ENCODE measurements around the gene HLA-E.
"Not testable (repeated sequence)": the region's sequence is repeated elsewhere in the genome, so short reads cannot be mapped to it uniquely, and the experiment has no call there.

Gene HLA-E

DNA sequence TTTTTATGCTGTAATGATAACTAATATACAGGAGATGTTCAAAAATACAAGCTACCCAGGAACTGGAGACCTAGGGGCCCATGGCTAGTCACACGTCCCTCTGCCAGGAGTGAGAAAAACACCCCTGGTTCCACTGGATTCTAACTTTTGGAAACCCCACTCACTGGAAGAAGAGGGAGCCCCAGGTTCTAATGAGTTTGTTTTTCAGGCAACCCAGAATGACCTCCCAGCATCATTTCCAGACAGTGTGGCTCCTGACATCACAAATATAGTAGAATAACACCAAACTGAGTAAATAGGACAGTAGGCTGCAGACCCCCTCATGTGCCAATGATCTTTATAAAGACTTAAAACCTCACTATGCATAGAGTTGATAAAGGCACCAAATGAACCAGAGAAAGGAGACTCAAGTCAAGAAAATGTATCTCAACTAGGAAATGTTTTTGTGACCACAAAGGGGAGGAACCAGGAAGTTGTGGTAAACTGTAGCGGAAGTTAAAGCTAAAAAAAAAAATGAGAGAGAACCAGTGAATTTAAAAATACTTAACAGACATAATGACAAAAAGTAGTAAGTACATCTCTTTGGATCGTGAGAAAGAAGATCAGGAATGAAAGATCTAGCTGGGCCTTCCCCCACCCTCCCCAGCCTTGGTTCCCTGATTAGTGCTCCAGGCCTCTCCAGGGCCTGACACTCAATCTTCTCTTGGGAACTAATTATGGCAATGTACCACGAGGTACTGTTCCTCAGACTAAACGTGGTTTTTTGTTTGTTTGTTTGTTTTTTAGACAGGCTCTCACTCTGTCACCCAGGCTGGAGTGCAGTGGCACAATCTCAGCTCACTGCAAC, 19.8 kb downstream of the HLA-E start:
- peak; percentile 75 for DNase-seq

DNA sequence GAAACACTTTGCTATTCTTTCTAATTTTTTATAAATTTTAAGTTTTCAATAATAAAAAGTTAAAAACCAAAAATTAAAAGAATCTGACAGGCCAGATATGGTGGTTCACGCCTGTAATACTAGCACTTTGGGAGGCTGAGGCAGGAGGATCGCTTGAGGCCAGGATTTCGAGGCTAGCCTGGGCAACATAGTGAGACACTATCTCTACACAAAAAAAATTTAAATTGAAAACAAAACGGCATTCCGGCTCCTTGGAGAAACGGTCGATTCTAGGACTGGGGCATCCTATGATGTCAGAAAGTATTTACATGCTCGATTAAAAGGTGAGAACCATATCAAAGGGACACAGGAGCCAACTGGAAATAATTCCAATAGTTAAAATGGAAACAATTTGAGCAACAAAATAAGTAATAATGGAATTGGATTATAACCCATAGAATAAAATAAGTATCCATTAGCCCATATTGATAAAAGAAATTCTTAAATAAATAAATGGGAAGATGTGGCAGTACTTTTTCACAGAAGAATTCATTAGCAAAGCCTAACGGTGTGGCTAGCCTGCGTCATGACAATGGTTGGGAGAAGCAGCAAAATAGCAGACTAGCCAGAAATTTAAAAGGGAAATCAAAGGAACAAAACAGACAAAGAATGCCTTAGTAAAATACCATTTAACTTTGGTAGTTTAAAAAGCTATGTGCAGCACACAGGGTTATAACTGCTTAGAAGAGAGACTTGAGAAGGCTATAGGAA, 21.3 kb downstream of the HLA-E start:
- no peak for DNase-seq

DNA sequence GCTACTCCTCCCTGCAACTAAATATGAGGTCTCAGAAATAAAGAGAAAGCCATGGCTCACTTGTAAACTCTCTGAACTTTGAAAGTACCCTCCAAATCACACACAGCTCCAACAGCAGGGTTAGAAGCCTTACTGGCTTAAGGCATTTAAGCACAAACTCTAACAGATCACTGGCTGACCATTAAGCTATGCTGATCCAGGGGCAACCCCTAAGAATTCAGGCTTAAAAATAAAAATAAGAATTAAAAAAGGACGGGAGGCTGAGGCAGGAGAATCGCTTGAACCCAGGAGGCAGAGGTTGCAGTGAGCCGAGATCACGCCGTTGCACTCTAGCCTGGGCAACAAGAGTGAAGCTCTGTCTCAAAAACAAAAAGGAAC, 21.8 kb downstream of the HLA-E start:
- no peak for DNase-seq

DNA sequence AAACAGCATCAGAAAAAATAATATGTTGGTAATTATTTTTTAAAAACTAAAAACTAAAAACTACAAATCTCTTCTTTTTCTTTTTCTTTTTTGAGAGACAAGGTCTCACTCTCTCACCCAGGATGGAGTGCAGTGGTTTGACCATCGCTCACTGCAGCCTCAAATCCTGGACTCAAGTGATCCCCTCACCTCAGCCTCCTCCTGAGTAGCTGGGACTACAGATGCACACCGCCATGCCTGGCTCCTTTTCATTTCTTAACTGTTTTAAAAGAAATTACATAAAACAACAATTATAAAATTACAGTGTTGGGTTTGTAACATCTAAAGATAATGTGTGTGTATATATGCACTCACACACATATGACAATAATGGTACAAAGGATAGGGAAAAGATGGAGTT, 24.1 kb downstream of the HLA-E start:
- DNase-seq, result no peak

DNA sequence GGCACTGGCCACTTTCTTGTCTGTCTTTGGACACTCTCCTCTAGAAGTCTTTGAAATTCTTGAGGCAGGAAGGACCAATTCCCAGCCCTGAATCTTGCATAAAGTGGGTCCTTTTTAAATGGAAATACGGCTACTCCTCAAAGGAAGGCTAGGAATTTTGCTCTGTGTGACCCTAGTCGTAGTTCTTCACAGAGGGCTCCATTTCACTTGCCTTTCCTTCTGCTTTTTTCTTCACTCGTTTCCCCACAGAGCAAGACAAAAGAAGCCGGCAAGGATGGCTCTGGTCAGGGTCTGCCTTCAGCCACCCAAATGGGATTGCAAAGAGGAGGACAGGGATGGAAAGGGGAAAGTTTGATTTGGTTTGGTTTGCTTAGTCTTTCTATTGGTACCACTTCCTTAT, 25.8 kb downstream of the HLA-E start:
- DNase-seq, result no peak

DNA sequence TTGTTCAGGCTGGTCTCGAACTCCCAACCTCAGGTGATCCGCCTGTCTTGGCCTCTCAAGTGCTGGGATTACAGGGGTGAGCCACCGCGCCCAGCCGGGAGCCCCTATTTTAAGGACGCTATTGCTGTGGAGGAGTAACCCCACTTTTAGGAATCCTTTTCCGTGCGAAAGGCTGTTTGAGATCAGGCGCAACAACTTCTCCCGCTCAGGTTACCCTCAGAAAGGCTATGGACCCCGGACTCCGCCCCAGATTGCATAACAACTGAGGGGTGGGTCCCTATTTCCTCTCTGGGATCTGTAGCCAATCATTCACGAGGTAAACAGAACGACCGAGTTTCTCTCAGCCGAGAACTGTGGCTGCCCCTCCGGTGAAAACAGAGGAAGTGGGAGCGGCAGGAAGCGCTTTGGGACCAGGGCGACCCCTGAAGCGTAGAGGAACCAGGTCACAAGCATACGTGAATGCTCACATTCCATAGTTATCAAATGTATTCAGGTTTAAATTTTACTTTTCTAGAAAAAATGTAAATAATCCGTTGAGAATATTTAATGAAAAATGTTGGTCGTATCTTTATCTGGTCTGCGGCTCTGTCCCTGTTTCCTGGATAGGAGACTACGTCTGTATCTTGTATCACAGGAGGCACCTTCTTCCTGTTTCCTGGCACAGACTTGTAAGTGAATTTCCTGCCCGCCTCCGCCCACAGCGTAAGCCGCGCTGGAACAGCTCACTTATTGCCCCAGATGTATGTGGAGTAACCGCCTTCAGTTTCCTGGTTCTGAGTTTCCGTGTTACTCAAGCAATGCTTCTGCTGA, 26.8 kb downstream of the HLA-E start:
- DNase-seq, result peak; percentile 93

DNA sequence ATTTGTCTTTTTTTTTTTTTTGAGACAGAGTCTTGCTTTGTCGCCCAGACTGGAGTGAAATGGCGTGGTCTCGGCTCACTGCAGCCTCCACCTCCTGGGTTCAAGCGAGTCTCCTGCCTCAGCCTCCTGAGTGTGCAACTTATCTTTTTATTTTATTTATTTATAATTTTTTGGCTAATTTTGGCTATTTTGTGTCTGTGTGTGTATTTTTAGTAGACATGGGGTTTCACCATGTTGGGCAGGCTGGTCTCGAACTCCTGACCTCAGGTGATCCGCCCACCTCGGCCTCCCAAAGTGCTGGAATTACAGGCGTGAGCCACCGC, 27.4 kb downstream of the HLA-E start:
- DNase-seq, result not testable (repeated sequence)

DNA sequence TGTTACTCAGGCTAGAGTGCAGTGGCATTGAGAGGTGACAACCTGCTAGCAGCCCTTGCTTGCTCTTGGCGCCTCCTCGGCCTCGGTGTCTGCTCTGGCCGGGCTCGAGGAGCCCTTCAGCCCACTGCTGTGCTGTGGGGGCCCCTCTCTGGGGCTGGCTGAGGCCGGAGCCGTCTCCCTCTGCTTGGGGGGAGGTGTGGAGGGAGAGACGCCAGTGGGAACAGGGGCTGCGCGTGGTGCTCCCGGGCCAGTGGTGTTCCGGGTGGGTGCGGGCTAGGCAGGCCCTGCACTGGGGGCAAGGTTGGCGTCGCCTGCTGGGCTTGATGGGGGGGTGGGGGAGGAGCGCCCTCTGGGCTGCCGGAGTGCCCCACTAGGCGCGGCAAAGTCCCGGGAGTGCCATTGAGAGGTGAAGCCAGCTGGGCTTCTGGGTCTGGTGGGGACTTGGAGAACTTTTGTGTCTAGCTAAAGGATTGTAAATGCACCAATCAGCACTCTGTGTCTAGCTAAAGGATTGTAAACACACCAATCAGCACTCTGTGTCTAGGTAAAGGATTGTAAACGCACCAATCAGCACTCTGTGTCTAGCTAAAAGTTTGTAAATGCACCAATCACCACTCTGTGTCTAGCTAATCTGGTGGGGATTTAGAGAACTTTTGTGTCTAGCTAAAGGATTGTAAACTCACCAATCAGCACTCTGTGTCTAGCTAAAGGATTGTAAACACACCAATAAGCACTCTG, 28.6 kb downstream of the HLA-E start:
- DNase-seq, result not testable (repeated sequence)

DNA sequence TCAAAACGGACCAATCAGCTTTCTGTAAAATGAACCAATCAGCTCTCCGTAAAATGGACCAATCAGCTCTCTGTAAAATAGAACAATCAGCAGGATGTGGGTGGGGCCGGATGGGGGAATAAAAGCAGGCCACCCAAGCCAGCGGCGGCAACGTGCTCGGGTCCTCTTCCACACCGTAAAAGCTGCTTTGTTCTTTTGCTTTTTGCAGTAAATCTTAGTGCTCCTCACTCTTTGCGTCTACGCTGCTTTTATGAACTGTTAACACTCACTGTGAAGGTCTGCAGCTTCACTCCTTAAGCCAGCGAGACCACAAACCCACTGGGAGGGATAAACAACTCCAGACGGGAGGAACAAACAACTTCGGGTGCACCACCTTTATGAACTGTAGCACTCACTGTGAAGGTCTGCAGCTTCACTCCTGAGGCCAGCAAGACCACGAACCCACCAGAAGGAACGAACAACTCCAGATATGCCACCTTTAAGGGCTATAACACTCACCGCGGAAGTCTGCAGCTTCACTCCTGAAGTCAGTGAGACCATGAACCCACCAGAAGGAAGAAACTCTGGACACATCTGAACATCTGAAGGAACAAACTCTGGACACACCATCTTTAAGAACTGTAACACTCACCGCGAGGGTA, 29.3 kb downstream of the HLA-E start:
- DNase-seq, result peak; percentile 31

DNA sequence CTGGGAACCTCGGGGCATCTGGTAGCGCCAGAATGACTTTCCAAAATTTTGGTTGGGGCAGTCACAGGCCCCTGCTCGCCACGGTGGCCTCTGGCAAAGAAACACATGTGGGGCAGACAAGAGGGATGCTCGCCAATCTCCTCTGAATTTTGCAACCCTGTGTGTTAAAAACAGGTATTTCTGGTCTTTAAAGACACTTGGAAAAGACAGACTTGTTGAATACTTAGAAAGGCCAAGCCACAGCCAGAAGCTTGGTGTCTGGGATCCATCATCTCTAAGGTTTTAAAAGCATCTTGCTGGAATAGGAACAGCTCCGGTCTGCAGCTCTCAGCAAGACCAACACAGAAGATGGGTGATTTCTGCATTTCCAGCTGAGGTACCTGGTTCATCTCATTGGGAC, 31.2 kb downstream of the HLA-E start:
- DNase-seq, result no peak

DNA sequence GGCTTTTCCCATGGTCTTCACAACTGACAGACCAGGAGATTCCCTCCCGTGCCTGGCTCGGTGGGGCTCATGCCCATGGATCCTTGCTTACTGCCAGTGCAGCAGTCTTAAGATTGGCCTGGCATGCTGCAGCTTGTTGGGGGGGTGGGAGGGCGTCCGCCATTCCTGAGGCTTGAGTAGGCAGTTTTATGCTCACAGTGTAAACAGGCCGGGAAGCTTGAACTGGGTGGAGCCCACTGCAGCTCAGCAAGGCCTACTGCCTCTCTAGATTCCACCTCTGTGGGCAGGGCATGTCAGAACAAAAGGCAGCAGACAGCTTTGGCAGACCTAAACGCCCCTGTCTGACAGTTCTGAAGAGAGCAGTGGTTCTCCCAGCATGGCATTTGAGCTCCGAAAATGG, 31.8 kb downstream of the HLA-E start:
- not testable (repeated sequence) for DNase-seq

DNA sequence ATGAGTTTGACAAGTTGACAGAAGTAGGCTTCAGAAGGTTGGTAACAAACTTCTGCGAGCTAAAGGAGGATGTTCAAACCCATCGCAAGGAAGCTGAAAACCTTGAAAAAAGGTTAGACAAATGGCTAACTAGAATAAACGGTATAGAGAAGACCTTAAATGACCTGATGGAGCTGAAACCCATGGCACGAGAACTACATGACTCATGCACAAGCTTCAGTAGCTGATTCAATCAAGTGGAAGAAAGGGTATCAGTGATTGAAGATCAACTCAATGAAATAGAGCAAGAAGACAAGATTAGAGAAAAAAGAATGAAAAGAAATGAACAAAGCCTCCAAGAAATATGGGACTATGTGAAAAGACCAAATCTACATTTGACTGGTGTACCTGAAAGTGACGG, 32.6 kb downstream of the HLA-E start:
- DNase-seq, result not testable (repeated sequence)

DNA sequence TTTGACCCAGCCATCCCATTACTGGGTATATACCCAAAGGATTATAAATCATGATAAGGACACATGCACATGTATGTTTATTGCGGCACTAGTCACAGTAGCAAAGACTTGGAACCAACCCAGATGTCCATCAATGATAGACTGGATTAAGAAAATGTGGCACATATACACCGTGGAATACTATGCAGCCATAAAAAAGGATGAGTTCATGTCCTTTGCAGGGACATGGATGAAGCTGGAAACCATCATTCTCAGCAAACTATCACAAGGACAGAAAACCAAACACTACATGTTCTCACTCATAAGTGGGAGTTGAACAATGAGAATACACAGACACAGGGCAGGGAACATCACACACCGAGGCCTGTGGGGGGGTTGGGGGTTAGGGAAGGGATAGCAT, 37.1 kb downstream of the HLA-E start:
- not testable (repeated sequence) for DNase-seq

DNA sequence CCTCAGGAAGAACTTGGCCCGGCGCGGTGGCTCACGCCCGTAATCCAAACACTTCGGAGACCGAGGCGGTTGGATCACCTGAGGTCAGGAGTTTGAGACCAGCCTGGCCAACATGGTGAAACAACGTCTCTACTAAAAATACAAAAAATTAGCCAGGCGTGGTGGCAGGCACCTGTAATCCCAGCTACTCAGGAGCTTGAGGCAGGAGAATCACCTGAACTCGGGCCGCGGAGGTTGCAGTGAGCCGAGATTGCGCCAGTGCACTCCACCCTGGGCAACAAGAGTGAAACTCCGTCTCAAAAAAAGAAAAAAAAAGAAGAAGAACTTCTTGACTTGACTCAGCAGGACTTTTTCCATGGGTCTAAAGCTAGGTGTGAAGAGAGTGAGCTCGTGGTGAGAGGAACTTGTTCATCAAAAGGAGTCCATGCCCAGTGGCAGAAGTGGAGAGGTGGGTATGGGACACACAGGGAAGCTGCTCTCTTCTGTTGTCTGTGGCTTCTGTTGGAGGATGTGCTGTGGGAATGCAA, 40.1 kb downstream of the HLA-E start:
- not testable (repeated sequence) for DNase-seq

DNA sequence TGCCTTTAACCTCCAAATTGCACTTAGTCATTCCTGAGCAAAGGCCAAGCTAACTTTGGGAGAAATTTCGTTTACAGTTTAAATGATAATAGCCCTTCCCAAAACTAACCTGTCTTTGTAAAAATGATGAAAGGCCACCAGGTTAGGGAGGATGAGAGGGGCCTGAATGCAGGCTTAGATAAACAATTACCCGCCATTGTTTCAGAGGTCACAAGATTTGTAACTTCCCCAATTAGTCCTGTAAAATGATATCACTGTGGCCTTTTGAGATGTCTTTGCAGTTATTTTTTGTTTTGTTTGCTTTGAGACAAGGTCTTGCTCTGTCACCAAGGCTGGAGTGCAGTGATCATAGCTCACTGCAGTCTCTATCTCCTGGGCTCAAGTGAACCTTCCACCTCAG, 40.7 kb downstream of the HLA-E start:
- DNase-seq, result no peak

DNA sequence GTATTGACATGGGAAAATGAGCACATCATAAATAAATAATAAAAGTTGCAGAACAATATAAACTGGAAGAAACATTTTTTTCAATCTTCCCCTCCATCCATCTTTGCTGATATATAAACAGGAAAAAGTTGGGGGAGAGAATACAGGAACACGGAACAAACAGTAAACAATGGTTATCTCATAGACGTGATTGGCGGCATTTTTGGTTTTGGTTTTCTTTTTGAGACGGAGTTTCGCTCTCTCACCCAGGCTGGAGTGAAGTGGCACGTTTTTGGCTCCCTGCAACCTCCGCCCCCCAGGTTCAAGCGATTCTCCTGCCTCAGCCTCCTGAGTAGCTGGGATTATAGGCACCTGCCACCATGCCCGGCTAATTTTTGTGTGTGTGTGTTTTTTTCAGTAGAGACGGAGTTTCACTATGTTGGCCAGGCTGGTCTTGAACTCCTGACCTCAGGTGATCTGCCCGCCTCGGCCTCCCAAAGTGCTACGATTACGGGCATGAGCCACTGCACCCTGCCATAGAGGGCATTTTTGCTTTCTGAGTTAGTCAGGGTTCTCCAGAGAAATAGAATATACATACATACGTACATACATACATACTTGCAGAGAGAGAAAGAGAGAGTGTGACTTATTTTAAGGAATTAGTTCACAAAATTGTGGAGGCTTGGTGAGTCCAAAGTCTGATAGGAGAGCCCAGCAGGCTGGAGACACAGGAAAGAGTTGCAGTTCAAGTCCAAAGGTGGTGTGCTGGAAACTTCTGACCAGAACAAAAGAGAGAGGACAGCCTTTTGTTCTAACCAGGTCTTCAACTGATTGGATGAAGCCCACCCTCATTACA, 44.4 kb downstream of the HLA-E start:
- DNase-seq, result peak; percentile 54

DNA sequence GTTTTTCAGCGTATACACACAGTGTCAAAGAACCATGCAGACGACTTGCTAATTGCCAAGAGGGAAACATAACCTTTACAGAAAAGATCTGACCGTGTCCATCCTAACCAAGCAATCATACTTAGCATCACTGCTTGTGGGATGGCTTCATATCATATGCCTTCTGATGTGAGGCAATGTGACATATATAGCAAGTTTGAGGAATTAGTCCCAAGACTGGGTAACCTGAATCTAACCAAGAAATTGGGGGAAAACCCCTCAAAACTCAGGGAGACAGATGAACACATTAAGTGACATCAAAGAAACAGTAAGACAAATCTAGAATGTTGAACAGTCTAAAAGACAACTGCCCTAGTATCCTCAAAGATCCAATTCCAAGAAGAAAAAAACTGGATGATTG, 48.6 kb downstream of the HLA-E start:
- no peak for DNase-seq

DNA sequence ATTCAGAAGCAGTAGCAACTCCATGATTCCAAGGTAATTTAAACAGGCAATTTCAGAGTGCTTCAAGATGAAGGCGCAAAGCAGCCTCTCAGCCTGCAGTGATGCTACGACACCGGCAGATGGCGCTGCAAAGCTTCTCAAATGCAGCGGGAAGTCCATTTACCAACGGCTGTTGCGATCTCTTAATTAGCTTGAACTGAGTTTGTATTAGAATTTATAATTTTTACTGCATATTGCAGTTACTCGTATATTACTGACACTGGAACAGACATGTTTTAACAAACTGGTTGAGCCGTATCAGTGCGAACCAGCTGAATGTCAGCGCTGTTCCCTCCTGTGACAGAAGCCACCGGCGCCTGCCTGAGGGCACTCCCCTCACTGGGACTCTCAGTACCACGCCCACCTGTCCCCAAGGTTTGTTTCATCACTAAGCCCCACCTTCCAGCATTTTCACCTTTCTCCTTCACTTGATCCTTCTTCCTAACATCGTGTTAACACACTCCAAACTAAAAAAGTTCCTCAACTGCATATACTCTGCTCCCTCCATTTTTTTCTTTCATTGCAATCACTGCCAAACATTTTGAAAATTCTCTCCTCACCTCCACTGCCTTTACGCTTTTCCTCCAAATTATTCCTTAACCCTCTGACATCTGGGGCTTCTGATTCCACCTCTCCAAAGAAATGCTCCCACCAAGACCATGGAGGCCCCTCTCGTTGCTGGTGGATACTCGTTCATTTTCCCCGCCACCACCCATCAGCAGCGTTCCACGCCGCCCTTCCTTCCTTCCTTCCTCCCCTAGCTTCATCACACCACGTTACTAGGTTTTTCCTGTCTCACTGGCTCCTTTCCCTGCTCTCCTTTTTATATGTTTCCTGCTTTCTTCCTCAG, 52.5 kb downstream of the HLA-E start:
- DNase-seq, result peak; percentile 86

DNA sequence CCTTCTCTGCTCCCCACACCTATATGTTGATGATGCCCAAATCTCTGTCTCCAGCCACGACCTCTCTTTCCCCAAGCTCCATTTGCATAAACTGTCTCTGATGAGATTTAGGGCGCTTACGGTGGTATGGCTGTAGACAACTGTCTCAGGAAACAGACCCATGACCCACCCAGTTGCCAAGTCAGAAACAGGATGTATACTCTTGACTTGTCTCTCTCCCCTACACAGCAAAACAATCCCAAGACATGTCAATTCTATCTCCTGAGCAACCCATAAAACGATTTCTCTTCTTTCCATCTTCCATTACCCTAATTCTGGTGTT, 53.1 kb downstream of the HLA-E start:
- peak; percentile 63 for DNase-seq

DNA sequence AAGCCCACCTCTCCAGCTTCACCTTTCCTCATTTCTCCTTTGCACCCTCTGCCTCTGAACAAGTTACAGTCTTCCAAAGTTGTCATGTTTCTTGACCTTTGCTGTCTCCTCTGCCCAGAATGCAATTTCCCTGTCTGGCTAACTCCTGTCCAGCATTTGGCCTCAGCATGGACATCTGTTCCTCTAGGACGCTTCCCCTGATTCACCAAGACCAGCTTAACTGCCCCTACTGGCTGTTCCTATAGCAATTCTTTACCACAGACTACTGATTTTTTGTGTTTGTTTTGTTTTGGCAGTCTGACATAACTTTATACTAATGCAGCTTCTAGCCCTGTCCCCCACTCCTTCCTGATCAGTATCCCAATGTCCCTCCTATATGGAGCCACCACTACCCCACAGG, 53.6 kb downstream of the HLA-E start:
- DNase-seq, result no peak
